ENCODE measurements around the gene ITGAL.

Gene ITGAL

GRCh38 chr16:30515275-30515674 is 42.7 kb downstream of the ITGAL start:
- H3K27ac ChIP-seq = no peak overlapping the region
- no peak for TF ChIP-seq ZFX (IDR thresholded peaks at IDR 0.05; ENCODE audit: borderline replicate concordance)
- TF ChIP-seq, protein P1, sequence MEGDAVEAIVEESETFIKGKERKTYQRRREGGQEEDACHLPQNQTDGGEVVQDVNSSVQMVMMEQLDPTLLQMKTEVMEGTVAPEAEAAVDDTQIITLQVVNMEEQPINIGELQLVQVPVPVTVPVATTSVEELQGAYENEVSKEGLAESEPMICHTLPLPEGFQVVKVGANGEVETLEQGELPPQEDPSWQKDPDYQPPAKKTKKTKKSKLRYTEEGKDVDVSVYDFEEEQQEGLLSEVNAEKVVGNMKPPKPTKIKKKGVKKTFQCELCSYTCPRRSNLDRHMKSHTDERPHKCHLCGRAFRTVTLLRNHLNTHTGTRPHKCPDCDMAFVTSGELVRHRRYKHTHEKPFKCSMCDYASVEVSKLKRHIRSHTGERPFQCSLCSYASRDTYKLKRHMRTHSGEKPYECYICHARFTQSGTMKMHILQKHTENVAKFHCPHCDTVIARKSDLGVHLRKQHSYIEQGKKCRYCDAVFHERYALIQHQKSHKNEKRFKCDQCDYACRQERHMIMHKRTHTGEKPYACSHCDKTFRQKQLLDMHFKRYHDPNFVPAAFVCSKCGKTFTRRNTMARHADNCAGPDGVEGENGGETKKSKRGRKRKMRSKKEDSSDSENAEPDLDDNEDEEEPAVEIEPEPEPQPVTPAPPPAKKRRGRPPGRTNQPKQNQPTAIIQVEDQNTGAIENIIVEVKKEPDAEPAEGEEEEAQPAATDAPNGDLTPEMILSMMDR (IDR thresholded peaks at IDR 0.05) = no peak

GRCh38 chr16:30518552-30518951 is 46.0 kb downstream of the ITGAL start:
- no peak for TF ChIP-seq ZFX (IDR thresholded peaks at IDR 0.05; ENCODE audit: borderline replicate concordance)
- no peak overlapping the region for H3K27ac ChIP-seq

DNA sequence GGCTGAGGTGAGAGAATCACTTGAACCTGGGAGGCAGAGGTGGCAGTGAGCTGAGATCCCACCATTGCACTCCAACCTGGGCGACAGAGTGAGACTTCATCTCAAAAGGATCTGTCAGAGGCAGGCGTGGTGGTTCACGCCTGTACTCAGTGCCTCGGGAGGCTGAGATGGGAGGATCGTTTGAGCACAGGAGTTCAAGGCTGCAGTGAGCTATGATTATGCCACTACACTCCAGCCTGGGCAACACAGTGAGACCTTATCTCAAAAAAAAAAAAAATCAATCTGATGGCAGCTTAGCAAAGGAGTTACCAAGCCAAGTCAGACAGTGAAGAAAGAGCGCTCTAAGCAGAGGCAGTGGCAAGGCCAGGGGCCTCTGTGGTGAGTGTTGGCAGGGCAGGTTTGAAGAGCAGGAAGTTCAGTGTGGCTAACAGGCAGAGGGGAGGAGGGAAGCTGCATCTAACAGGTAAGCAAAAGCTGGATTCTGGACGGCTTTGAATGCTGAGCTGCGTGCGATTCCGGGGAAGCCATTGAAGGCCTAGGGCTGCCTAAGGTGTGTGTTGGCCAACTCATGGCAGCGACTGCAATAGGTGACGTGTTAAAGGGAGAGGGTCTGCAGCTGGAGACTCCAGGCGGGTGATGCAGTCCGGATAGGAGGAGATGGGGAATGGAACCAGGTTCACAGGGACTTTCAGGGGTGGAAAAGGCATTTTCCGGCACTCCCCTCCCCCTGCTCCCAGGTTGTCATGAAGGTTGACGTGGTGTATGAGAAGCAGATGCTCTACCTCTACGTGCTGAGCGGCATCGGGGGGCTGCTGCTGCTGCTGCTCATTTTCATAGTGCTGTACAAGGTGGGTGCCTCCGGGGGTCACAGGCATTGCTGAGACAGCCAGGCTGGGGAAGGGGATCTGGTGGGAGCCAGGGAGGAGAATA is 46.8 kb downstream of the ITGAL start:
- TF ChIP-seq, protein P1 (IDR thresholded peaks at IDR 0.05) = no peak
- TF ChIP-seq ZFX (IDR thresholded peaks at IDR 0.05; ENCODE audit: borderline replicate concordance) = no peak
- H3K27ac ChIP-seq = no peak overlapping the region

GRCh38 chr16:30521476-30521872 is 48.9 kb downstream of the ITGAL start:
- no peak overlapping the region for H3K27ac ChIP-seq
- no peak for TF ChIP-seq ZFX (IDR thresholded peaks at IDR 0.05; ENCODE audit: borderline replicate concordance)
- TF ChIP-seq, protein P1 (IDR thresholded peaks at IDR 0.05) = no peak

GRCh38 chr16:30521873-30522641 is 49.5 kb downstream of the ITGAL start:
- TF ChIP-seq, protein P1 (IDR thresholded peaks at IDR 0.05) = no peak
- no peak for TF ChIP-seq ZFX (IDR thresholded peaks at IDR 0.05; ENCODE audit: borderline replicate concordance)
- H3K27ac ChIP-seq = peak overlapping the region; percentile 27; the same call in 1 of the 2 replicates

GRCh38 chr16:30522702-30523463 is 50.3 kb downstream of the ITGAL start:
- H3K27ac ChIP-seq = peak overlapping the region; percentile 27; the same call in 1 of the 2 replicates

GRCh38 chr16:30523768-30524574 is 51.4 kb downstream of the ITGAL start:
- H3K27ac ChIP-seq = peak overlapping the region; percentile 27; the same call in 1 of the 2 replicates
- TF ChIP-seq, protein P1 (IDR thresholded peaks at IDR 0.05) = no peak
- TF ChIP-seq ZFX (IDR thresholded peaks at IDR 0.05; ENCODE audit: borderline replicate concordance) = no peak

Data from 22Rv1 (cell line).